Measurements from ENCODE around the gene HK1. TPM values are rescaled to one million over a fixed set of nuclear protein-coding genes. Genes with fewer than 3 reads are reported as not detected.

HK1 gene
- total RNA-seq, 4 donors from 2014 or later: 38.0 to 93.2 (median 50.6) TPM

- TF ChIP-seq CTCF (IDR thresholded peaks at IDR 0.05): peak in 2 of 3 donors; percentile 50 to 98
- DNase-seq (ENCODE audit: low spot score) (peak; percentile 72), ATAC-seq (ENCODE audit: low FRiP score) (peak; percentile 93)
These were observed 40.7 kb upstream of the HK1 start for GRCh38 chr10:69237528-69238159.

GRCh38 chr10:69239136-69239535 lies 39.2 kb upstream of the HK1 start:
- no peak for TF ChIP-seq CTCF (IDR thresholded peaks at IDR 0.05)
- no peak for ATAC-seq (ENCODE audit: low FRiP score)
- no peak for DNase-seq (ENCODE audit: low spot score)

- DNase-seq (ENCODE audit: low spot score): no peak
- TF ChIP-seq CTCF (IDR thresholded peaks at IDR 0.05): no peak
- ATAC-seq (ENCODE audit: low FRiP score): no peak
These were observed 38.4 kb upstream of the HK1 start for GRCh38 chr10:69239816-69240434.

GRCh38 chr10:69240455-69240854 lies 37.8 kb upstream of the HK1 start:
- DNase-seq (ENCODE audit: low spot score) (no peak), ATAC-seq (ENCODE audit: low FRiP score) (no peak)
- TF ChIP-seq CTCF (IDR thresholded peaks at IDR 0.05): no peak

- ATAC-seq (ENCODE audit: low FRiP score) (no peak), DNase-seq (ENCODE audit: low spot score) (no peak)
These were observed 36.7 kb upstream of the HK1 start for GRCh38 chr10:69241575-69241974.

GRCh38 chr10:69242040-69242851 lies 36.0 kb upstream of the HK1 start:
- no peak for DNase-seq (ENCODE audit: low spot score)
- no peak for ATAC-seq (ENCODE audit: low FRiP score)
- no peak for TF ChIP-seq CTCF (IDR thresholded peaks at IDR 0.05)

More at GRCh38 chr10:69241575-69241974, 36.7 kb upstream of the HK1 start:
- no peak for TF ChIP-seq CTCF (IDR thresholded peaks at IDR 0.05)
